Stimulated activated CD4-positive, alpha-beta T cell treated with anti-CD3 and anti-CD28 coated beads, Interleukin-4, amount 100 ng/mL, for 1 hour (primary cell): ENCODE measurements around the gene PRKRA.
"Not testable (repeated sequence)": the region's sequence is repeated elsewhere in the genome, so short reads cannot be mapped to it uniquely, and the experiment has no call there.

Experiments used
- DNase-seq: peaks from one replicate; pipeline ENCODE4 v3.0.0-alpha.2; 2020

PRKRA gene

GRCh38 chr2:178457390-178457886 is 6.5 kb upstream of the PRKRA start:
- no peak for DNase-seq

DNA sequence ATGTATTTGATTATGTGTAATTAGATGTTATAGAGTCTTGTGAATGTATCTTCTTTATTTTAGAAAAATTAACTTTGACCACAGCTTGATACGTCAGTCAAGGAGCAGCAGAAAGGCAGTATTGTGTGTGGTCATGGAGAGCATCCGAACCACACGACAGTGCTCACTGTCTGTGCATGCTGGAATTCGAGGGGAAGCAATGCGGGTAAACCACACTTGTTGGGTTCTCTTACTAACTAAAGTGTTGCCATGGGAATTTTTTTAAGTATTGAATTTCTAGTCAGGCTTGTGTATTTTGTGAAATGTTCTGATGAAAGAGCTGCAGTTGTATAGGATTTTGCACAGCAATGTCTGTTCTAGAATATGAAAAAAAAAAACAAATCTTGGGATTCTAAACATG is 5.0 kb upstream of the PRKRA start:
- DNase-seq, result no peak

GRCh38 chr2:178452870-178453269 is 1.9 kb upstream of the PRKRA start:
- DNase-seq, result no peak

DNA sequence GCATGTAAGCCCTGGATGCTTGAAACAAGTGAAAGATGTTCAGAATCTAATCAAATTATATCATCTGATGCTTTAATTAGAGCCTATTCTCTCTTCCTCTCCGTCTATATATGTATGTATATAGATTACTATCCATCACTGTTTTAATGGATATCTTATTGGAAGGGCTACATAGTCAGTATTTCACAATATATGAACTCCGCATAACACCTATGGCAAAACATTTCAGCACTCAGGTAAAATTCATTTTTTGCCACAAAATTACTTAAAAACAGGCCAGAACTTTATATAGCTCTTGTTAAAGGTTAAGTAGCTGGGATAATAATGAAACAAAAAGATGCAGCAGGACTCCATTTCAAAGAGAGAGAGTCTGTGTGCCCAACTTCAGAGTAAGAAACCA is 1.4 kb upstream of the PRKRA start:
- no peak for DNase-seq

DNA sequence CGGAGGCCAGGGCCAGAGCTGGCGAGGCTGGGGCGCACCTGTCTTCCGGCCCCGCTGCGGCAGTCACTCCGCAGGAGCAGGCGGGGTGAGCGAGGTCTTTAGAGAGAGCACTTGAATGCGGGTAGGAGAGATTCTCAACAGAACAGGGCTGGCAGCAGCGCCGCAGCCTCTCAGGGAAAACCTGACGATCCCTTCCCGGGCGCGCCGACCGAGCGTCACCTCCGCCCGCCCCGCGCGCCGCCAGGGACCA is 526 bp downstream of the PRKRA start:
- no peak for DNase-seq

DNA sequence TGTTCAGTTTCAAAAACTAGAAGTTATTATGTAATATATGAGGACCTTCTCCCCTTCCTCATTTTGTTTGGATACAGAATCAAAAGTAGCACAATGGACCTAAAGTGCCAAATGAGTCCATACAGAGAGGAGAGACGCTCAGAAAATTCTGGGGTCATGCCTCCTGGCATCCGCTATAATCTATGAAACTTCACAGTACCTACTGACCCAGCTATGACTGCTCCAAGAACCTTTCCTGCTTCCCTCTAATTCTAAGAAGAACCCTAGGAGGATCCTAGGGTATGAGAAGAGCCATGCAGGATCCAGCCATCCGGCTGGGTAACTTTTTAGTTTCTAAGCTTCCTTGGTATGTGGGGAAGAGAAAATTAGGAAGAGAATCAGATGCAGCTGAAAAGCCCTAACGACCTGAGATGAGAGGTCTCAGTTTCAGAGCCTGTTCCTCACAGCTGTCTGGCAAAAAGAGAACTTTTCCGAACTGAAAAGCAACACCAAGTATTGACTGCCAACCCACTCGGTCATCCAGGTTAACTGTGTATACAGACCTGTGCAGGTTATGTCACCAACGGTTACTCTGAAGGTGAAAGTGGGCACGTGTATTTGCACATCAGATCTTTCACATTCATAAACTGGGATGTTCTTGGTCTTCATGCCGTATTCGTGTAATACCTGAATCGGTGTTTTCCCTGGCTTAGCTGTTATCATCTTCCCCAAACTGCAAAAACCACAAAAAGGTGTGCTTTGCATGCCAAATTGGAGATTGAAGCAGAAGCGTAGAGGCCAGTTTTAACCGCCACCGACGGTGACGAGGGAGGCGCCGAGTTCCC is 1.1 kb downstream of the PRKRA start:
- DNase-seq, result no peak

DNA sequence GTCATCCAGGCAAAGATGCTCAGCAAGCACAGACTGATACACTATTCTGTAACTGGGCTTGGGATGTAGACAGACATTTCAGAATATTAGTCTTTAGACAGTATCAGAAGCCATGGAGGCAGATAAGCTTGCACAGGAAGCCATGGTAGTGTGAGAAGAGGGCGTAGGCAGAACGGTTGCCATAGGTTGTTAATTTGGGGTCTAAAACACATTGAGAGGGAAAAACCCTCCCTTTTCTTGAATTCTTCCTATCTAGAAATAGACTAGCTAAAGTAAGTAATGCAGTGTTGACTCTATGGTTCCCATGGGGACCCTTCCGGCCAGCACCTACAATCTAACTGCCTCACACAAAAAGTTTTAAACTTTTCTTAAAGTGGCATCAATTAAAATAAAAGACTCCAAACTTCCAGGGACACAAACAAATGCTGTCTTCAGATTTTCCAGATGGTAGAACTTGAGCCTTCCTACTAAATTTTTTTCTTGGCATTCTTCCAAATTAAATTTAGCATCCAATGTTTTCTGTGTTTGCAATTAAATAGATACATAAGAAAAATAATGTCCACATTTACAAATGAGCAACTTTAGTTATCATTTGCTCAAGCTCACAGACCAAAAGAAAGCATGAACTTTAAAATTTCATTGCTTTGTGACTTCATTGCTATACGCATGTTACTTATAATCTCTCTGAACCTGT is 1.9 kb downstream of the PRKRA start:
- DNase-seq, result no peak

- DNase-seq, result no peak
Measured at GRCh38 chr2:178441426-178441825, 9.5 kb downstream of the PRKRA start.

GRCh38 chr2:178436662-178437061 is 14.3 kb downstream of the PRKRA start:
- no peak for DNase-seq

GRCh38 chr2:178429336-178429735 is 21.6 kb downstream of the PRKRA start:
- no peak for DNase-seq

- no peak for DNase-seq
Measured at GRCh38 chr2:178428396-178428806, 22.6 kb downstream of the PRKRA start.

DNA sequence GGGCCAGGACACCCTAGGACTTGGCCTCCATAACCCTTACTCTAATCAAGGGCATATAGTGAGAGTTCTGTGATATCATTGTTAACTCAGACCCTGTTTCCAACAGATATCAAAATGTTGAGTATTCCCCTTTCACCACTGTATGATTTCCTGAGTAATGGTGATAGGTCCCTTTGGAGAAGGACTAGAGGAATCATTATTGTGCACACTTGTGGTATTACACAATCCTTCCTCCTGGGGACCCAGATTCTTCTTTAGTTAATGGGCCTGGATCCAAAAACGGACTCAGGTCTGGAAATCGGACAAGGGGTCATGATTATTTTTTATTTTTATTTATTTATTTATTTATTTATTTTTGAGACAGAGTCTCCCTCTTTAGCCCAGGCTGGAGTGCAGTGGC is 23.5 kb downstream of the PRKRA start:
- DNase-seq, result no peak

- DNase-seq, result no peak
Measured at GRCh38 chr2:178426388-178426787, 24.6 kb downstream of the PRKRA start.

GRCh38 chr2:178425255-178425827 is 25.6 kb downstream of the PRKRA start:
- no peak for DNase-seq

DNA sequence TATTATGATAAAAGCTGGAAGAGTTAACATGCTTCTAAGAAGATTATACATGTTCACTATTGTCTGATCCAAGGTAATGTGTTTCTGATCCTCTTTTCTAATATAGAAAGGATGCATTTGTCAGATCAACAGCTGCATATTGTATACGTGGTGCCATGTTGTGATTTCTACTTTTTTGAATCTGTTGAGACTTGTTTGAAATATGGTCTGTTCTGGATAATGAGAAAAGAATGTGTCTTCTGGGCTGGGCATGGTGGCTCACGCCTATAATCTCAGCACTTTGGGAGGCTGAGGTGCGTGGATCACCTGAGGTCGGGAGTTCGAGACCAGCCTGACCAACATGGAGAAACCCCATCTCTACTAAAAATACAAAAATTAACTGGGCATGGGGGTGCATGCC is 27.2 kb downstream of the PRKRA start:
- not testable (repeated sequence) for DNase-seq

DNA sequence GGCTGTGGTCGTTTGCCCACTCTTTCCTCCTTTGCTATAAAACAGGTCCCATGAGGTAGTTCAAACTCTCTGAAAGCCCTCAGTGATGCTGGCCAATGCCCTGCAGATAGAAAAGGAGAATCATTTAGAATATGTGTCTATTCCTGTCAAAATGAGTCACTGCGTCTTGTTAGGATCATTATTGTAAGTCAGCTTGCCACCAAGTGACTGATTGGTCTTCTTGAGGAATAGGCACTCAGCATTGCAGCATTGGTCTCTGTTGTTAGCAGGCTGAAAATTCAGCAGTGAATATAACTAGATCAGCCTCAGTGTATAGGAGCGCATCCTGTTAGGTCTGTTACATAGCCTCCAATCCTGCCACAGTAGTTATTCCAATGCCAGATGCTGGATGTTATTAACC is 28.9 kb downstream of the PRKRA start:
- DNase-seq, result no peak

DNA sequence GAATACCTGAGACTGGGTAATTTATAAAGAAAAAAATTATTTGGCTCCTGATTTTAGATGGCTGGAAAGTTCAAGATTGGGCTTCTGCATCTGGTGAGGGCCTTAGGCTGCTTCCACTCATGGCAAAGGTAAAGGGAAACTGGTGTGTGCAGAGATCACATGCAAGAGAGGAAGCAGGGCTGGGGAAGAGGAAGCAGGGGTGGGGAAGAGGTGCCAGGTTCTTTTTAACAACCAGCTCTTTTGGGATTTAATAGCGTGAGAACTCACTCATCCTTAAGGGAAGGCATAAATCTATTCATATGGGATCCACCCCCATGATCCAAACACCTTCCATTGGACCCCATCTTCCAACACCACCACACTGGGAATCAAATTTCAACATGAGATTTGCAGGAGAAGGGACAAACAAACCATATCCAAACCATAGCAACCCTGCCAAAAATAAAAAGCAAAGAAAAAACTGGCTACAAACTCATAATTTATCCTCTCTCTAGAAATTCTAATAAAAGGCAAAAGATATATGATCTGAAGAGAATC is 30.4 kb downstream of the PRKRA start:
- DNase-seq, result no peak

DNA sequence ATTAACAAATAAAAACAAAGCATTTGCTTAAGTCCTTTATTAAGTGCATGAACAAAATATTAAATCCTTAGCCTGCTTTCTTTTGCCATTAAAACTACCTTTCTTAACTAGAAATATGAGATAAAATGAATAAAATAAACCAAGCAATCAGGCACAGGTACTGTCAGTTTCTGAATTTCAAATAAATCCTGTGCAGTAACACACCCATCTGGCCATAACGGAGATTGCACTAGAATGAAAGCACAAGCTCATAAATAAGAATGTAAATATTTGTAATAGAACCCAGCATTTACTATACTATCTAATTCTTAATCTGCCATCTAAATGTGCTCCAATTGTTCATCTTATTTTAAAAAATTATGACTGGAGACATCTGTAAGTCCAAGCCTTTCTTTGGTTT is 31.9 kb downstream of the PRKRA start:
- DNase-seq, result no peak

GRCh38 chr2:178418426-178418825 is 32.5 kb downstream of the PRKRA start:
- no peak for DNase-seq

DNA sequence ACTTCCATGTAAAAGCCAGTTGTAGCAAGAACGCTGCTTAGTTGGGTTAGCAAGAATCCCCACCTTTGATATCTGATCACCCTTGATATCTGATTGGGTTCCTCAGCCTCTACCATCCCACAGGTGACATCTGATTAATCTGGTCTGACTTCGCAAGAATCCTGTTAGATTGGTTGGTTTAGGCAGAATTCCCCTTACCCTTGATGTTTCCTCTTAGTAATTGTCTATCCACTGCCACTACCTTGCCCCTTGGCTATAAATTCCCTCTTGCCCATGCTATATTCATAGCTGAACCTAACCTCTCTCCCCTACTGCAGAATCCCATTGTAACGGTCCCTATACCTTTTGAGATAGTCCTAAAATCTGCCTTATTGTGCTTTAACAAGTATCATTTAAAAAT is 33.1 kb downstream of the PRKRA start:
- no peak for DNase-seq

GRCh38 chr2:178415979-178416378 is 35.0 kb downstream of the PRKRA start:
- no peak for DNase-seq

DNA sequence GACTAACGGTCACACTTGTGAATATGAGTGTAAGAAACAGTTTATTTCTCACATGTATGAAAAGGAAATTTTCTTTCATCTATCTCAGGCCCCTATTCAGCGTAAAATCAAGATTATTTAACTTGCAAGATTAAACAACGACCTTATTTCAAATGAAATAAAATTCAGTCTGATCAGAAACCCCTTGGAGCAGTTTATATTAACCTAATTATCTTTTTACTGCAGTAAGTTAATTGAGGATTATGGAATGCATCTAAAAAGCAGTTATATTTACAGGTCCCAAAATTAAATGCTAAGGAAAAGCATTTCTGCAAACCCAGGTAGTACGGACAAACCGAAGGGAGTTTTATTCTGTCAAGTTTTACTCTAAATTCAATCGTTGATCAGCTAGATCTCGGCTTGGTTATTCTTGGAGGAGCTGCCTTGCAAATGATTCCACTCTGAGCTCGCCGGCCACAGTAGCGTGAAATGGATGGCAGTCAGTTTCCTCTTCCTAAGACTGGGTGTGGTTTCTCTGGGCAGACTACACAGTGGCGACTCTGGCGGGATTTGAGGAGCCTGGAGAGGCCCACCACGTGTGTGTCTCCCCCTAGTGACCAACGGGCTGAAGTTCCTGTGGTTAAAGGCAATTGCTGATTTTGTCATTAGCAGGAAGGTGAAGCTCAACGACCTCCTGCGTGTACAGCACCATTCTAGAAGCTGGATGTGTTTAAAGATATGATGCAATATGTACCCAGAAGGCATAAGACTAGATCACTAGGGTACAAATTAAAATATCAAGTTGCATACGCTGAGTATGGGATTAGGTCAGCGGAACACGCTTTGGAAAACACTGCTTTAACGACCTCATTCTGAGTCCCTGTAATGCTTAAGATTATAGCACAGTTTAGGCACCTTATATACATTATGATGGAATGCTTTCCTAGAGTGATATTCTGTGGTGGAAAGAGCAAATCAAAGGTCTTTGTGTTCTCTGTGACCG is 36.4 kb downstream of the PRKRA start:
- DNase-seq, result peak; percentile 70
